GM21619 (cell line): Measurements from ENCODE around the gene CTXND1.

Experiments used
- ATAC-seq: cut with Tn5 transposase; IDR thresholded peaks from one replicate; pipeline ENCODE4 v1.9.1; 2021; ENCODE audit not compliant: unreplicated experiment

The CTXND1 gene

DNA sequence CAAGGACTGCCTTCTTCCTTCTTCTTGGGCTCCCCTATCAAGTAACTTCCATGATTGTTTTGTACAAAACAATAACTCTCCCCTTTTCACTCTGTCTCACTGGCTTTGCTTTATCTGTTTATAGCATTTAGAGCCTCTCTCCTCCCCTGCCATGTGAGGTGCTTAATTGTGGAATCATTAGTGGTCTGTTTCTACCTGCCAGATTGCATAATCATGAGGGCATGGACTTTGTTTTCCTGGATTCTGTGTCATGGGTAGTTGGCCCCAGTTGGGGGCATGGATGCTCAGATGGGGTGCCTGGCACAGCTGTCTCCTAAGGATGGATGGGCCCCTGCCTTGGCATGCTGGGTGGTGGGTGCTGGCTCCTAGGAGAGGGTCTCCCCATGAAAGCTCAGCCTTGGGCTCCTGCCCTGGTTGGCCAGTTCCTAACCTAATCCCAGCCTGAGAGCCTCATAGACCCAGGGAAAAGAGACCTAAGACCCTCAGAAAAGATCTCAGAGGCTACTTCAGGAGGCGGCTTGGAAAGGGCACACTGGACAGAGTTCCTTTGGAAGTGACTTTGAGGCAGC, 8.0 kb upstream of the CTXND1 start:
- no peak for ATAC-seq

GRCh38 chr15:80251428-80252120, 439 bp downstream of the CTXND1 start:
- ATAC-seq, result no peak

GRCh38 chr15:80250614-80251427, 1.2 kb downstream of the CTXND1 start:
- ATAC-seq, result no peak

GRCh38 chr15:80249973-80250372, 2.0 kb downstream of the CTXND1 start:
- ATAC-seq, result no peak

DNA sequence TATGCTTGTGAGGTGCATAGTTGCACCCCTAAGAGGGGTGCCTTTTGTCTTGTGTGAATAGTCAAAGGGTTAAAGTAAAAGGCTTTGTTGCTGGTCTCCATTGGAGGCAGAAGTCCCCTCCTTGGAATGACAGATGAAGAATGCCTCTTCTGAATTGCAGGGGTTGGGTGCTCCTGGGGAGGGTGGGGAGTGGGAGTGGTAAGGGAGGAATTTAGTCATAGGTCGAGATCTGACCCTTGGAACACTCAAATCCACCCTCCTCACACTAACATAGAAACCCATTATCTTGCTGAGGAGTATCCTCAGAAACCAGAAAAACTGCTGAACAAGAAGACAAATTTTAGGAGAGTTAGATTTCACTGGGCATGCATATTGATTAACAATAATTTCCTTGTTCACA, 4.7 kb downstream of the CTXND1 start:
- ATAC-seq, result no peak

GRCh38 chr15:80246425-80246894, 5.6 kb downstream of the CTXND1 start:
- ATAC-seq, result no peak

DNA sequence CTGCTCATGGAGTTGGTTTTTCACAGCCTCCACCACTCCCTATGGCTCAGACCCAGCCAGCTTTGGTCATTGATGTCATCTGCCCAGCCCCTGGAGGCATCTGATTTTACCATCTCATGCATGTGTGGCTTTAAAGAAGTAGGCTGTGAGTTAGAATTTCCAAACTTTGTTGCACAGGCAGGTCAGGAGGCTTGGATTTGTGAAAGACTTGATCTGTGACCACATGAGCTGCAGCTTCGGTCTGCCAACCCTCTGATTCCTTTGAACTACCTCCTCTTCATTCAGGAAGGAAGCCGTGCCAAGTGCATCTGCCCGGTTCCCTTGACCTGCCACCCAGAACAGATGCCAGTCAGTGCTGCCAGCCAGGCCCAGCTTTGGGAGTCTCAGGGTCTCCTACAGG, 9.2 kb downstream of the CTXND1 start:
- ATAC-seq, result no peak

GRCh38 chr15:80242132-80242769, 9.8 kb downstream of the CTXND1 start:
- ATAC-seq, result no peak

- ATAC-seq, result no peak
Measured at GRCh38 chr15:80241508-80241907, 10.5 kb downstream of the CTXND1 start.

GRCh38 chr15:80240276-80240675, 11.7 kb downstream of the CTXND1 start:
- ATAC-seq, result no peak

GRCh38 chr15:80234883-80235282, 17.1 kb downstream of the CTXND1 start:
- no peak for ATAC-seq

- ATAC-seq, result no peak
Measured at GRCh38 chr15:80233581-80233980, 18.4 kb downstream of the CTXND1 start.

GRCh38 chr15:80231371-80231770, 20.6 kb downstream of the CTXND1 start:
- ATAC-seq, result no peak

- no peak for ATAC-seq
Measured at GRCh38 chr15:80228959-80229610, 22.9 kb downstream of the CTXND1 start.

DNA sequence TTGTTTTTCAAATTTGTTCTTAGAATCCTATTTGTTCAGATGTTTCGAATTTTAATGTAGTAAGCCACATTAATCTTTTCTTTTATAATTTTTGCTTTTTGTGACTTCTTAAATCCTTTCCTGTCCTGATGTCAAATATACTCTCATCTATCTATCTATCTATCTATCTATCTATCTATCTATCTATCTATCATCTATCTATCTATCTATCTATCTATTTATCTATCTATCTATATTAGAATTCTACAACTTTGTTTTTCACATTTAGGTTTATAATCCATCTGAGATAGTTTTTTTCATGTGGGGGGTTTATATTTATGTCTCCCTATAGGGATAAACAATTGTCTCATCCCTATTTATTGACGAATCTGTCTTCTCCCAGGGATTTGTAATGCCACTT, 32.1 kb downstream of the CTXND1 start:
- no peak for ATAC-seq

DNA sequence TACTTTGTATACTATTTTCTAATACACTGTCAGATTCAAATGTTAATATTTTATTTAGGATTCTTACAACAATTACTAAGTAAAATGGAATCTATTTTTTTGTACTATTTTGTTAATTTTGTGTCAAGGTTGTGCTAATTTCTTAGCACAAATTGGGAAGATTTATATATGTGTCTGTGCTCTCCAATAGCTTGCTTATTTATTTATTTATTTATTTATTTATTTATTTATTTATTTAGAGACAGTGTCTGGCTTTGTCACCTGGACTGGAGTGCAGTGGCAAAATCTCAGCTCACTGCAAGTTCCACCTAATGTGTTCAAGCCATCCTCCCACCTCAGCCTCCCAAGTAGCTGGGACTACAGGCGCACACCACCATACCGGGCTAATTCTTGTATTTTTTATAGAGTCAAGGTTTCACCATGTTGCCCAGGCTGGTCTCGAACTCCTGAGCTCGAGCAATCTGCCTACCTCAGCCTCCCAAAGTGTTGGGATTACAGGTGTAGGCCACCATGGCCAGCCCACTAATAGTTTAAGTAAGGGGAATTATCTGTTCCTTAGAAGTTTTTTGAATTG, 34.6 kb downstream of the CTXND1 start:
- ATAC-seq, result no peak

GRCh38 chr15:80216911-80217310, 35.1 kb downstream of the CTXND1 start:
- no peak for ATAC-seq

DNA sequence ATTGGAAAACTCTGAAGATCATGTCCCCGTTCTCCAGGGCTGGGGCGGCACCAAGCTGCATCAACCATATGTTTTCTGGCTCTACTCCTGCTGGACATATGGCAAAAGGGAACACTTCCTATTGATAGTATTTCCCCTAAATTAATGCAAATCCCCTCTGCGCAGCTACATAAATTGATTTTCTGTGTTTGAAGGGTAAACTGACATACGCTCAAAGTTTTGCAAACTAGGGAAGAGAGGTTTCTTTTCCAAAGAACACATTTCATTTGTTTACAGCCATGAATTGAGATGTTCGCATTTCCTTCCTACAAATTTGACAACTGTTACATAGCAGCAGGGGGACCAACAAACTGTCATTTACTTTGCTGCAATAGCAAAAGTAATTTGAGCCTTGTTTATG, 35.9 kb downstream of the CTXND1 start:
- no peak for ATAC-seq

DNA sequence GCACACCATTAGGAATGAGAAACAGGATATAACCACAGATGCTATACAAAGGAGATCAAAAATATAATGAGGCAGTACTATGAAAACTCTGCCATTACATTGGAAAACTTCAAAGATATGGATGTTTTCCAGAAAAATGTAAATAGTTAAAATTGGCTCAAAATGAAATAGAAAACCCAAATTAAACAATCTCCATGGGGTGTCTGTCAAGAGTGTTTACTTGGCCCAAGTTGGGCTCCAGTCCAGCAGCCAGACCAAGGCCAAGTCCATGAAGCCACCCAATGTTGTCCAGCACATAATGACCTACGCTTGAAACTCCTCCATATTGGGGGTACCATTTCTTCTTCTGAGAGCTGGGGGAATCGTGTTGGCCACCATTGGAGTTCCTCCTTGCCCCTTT, 37.1 kb downstream of the CTXND1 start:
- no peak for ATAC-seq

- ATAC-seq, result no peak
Measured at GRCh38 chr15:80211976-80212375, 40.0 kb downstream of the CTXND1 start.
